ENCODE data around the gene EFNA4.

EFNA4 gene

GRCh38 chr1:155075535-155075934, 12.0 kb downstream of the EFNA4 start:
- no peak for DNase-seq

DNA sequence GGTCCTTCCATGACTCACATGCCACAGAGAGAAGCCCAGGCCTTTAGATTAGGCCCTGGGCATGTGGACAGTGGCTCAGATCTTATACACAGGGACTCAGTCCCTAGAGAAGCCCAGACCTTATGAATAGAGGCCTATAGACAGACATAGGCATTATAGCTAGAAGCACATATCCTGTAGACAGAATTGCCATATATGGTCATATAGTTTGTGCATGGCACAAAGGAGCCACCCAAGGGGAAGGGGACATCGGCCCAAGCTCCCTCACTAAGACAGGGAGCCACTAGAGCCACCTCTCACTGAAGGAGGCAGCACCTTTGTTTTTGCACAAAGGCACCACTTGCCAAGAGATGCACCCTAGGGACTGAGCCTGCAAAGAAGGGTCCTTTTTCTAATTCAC, 12.8 kb downstream of the EFNA4 start:
- no peak for DNase-seq

- no peak for DNase-seq
These were observed 13.8 kb downstream of the EFNA4 start for GRCh38 chr1:155077346-155077745.

GRCh38 chr1:155077758-155078445, 14.4 kb downstream of the EFNA4 start:
- no peak for DNase-seq

DNA sequence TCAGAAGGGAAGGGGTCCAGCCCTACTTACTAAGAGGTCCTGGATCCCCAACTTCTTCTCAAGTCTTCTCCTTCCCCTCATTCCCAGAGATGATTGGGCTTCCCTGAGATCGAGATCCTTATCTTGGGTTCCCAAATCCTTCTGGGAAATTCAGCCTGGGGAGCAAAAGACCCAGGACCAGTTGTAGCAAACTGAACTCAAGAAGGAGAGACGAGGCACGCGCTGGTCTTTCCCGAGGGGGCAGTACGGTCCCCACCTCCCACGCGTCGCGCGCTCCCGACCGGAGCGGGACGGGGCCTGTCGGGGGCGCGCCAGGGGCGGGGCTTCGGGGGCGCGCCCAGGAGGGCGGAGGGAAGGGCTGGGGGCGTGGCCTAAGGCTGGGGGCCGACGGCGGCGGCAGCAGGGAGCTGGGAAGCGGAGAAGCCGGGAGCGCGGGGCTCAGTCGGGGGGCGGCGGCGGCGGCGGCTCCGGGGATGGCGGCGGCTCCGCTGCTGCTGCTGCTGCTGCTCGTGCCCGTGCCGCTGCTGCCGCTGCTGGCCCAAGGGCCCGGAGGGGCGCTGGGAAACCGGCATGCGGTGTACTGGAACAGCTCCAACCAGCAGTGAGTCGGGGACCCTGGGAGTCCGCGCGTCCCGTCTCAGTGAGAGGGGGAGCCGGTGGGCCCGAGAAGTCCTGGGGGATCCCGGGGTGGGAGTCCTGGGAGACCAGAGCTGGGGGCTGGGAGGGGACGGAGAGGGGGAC, 15.1 kb downstream of the EFNA4 start, which contains the start of gene EFNA3:
Gene EFNA3 (plus strand): TSS at position 369 of the 741 bp plus-strand sequence. CDS start 105 bp downstream, at position 474.
- DNase-seq, result peak; percentile 78 to 84

DNA sequence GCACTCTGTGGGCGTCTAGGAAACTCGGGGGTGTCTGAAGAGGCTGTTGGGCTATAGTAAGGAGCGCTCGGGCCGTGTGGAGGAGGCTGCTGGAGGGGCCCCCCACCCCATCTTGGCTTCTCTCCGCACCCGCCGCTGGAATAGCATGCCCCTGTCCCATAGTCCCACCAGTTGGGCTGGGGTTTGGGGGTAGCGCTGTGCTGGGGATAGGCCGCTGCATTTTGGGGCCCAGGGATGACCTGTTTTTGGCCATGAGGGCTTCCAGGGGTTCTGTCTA, 15.6 kb downstream of the EFNA4 start:
- DNase-seq, result peak in 1 of 2 experiments; percentile 42

DNA sequence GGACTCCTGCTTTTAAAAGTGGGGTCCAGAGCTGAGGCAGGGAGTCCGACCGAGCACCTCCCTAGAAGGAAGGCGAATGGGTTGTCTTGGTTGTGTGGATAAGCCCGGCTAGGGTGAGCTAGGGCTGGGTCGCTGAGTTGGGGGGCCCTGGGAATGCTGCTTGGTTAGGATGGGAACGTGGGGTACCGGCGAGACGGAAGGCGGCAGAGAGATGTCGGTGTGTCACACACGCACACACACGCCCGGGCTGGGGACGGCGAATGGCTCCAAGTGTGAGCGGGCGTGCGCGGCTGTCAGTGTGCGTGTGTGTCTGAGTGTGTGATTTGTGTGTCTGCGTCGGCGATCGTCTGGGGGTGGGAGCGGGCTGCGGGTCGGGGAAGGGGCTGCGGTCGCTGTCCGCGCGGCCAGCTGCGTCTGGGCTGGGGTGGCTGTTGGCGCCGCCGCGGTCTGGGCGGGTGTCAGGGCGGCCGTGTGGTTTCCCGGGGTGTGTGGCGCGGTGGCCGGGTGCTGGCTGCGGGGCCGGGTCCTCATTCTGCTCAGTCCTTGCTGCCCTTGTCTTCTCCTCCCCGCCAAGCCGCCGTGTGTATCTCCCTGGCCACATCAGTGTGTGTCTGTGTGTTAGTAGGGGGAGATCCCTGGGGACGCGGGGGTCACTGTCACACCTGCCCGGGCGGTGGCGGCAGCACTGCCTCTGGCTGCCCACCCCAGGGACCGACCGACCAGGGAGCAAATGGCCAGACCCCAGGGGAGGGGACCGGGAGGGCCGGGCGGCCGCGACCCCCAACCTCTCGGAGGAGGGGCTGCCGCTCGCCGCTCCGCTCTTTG, 16.2 kb downstream of the EFNA4 start:
- peak in 1 of 2 experiments; percentile 43 for DNase-seq

GRCh38 chr1:155080312-155081228, 17.0 kb downstream of the EFNA4 start:
- DNase-seq, result peak in 1 of 2 experiments; percentile 58

- peak in 1 of 2 experiments; percentile 58 for DNase-seq
These were observed 18.1 kb downstream of the EFNA4 start for GRCh38 chr1:155081472-155082300.

GRCh38 chr1:155082301-155083051, 18.9 kb downstream of the EFNA4 start:
- DNase-seq, result peak in 1 of 2 experiments; percentile 59

DNA sequence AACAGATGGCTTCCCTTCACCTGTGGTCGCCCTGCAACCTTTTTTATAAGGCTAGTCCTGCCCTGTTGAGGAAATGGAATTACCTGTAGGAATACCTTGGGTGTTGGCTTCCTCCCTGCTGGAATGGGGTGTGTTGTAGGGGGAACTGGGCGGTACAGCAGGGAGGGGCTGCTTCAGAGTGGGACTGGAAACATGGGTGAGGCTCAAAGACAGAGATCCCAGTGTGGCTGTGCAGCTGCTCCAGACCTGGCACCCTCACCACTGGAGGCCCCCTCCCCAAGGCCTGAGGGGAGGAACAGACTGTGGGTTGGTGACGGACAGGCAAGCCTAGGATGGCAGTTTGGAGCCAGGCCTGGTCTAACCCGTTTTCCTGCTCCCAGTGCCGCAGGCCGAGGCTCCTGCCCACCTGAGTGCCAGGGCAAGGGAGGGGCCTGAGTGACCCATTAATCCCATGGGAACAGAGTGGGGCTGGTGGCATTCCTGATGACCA, 19.6 kb downstream of the EFNA4 start:
- no peak for DNase-seq

DNA sequence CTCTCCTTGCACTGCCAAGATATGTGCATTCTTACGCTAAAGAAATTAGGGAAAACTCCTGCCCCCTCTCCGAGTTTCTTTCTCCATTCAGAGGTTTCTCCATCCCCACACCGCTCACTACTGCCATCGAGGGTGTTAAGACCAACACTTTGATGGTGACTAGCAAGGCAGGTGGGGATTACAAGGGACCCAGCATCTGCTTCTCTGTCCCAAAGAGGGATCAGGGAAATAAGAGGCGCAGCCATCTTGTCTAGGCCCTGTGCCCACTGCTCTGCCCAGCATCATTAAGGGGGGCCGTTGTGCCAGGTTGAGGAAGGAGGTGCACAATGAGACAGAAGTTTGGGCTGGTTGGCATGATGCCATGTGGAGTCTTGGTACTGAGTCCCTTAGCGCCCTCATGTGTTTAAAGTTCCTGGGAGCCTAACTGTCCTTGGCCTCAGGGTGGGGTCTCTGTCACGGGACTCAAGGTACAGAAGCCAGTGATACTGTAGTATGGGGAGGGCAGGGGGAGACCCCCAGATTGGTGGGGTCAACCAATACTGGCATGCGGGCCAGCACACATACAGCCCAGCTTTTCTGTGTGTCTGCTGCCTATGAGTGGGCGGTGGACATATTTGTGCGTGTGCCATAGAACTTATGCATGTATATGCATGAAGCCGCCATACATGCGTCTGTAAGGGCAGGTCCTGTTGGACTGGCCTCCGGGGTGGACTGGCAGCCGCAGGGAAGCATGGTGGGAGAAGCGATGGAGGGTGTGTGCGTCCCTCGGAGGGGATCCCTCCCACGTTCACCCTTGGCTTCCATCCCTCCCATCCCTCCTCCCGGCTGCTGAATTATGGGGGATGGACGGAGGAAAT, 20.6 kb downstream of the EFNA4 start:
- DNase-seq, result peak; percentile 62 to 66

DNA sequence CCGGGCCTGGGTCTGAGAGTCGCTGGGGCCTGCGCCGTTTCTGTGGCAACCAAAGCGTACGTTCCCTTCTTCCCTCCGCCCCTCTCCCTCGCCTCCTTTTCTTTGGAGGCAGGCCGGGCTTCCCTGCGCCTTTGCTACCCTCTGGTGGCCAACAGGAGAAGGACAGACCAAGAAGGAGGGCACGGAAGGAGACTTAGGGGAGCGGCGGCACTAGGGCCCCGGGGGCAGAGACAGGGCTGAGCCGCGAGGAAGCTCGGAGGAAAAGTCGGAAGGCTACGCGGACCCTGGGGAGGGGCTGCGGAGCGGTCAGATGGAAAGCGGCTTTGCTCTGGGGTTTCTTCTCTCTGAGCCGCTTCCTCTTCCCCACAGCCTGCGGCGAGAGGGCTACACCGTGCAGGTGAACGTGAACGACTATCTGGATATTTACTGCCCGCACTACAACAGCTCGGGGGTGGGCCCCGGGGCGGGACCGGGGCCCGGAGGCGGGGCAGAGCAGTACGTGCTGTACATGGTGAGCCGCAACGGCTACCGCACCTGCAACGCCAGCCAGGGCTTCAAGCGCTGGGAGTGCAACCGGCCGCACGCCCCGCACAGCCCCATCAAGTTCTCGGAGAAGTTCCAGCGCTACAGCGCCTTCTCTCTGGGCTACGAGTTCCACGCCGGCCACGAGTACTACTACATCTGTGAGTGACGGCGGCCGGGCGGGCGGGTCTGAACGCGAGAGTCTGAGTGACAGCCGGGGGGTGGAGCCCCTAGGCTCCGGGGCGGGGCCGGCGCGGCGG, 21.4 kb downstream of the EFNA4 start:
- peak; percentile 96 to 97 for DNase-seq

- DNase-seq, result peak; percentile 86
These were observed 22.1 kb downstream of the EFNA4 start for GRCh38 chr1:155085504-155086127.

DNA sequence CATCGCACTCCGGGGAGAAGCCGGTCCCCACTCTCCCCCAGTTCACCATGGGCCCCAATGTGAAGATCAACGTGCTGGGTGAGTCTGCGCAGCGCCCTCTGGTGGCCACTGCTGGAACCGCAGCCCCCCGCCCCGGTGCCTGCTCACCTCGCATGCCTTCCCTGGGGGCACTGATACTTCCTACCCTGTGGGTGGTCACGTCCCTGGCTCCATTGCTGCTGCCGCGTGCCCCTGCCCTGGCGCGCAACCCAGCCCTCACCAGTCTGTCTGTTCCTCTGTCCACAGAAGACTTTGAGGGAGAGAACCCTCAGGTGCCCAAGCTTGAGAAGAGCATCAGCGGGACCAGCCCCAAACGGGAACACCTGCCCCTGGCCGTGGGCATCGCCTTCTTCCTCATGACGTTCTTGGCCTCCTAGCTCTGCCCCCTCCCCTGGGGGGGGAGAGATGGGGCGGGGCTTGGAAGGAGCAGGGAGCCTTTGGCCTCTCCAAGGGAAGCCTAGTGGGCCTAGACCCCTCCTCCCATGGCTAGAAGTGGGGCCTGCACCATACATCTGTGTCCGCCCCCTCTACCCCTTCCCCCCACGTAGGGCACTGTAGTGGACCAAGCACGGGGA, 22.7 kb downstream of the EFNA4 start:
- peak; percentile 90 to 93 for DNase-seq

DNA sequence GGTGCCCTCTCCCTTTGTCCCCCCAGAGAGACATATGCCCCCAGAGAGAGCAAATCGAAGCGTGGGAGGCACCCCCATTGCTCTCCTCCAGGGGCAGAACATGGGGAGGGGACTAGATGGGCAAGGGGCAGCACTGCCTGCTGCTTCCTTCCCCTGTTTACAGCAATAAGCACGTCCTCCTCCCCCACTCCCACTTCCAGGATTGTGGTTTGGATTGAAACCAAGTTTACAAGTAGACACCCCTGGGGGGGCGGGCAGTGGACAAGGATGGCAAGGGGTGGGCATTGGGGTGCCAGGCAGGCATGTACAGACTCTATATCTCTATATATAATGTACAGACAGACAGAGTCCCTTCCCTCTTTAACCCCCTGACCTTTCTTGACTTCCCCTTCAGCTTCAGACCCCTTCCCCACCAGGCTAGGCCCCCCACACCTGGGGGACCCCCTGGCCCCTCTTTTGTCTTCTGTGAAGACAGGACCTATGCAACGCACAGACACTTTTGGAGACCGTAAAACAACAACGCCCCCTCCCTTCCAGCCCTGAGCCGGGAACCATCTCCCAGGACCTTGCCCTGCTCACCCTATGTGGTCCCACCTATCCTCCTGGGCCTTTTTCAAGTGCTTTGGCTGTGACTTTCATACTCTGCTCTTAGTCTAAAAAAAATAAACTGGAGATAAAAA, 23.5 kb downstream of the EFNA4 start:
- no peak for DNase-seq

All from activated T-cell treated with anti-CD3 and anti-CD28 coated beads, Interleukin-2, amount 50 U/mL, for 48 hours (primary cell).